ENCODE measurements around the gene PPM1H. TPM values are rescaled to one million over a fixed set of nuclear protein-coding genes. Genes with fewer than 3 reads are reported as not detected.

PPM1H gene
- total and polyA plus RNA-seq, 12 donors = 0.81 to 5.5 (median 2.6) TPM

GRCh38 chr12:62618319-62618718 lies 316.6 kb downstream of the PPM1H start:
- Histone ChIP-seq H3K27me3 (no peaks in the 10 kb centered on the region), H3K9me3 (replicated peaks in 1 of 3) (no peaks in the 10 kb centered on the region), H3K27ac (no peak overlapping the region), H3K4me1 (replicated peaks in 1 of 2) (no peaks in the 10 kb centered on the region), H3K4me3 (no peak overlapping the region), H3K36me3 (replicated peaks in 1 of 2) (no peaks in the 10 kb centered on the region)
- intact Hi-C loops (cut with DNase I) = no loop called here
- TF ChIP-seq CTCF (IDR thresholded peaks at IDR 0.05) (no peak), POLR2A (IDR thresholded peaks at IDR 0.05) (no peak)
- DNase-seq = no peak

- no peaks in the 10 kb centered on the region for H3K27me3 ChIP-seq
- H3K36me3 ChIP-seq (replicated peaks in 1 of 2) = no peaks in the 10 kb centered on the region
- no peak overlapping the region for H3K27ac ChIP-seq
- 80 to 93% (median 88%) methylated on average over 1 of the region's 1 CpG for WGBS, 4 donors
- no peak for TF ChIP-seq POLR2A (IDR thresholded peaks at IDR 0.05)
- TF ChIP-seq CTCF (IDR thresholded peaks at IDR 0.05) = no peak
- H3K9me3 ChIP-seq (replicated peaks in 1 of 3) = peaks cover 0 to 7% (median 0%) of the 10 kb centered on the region in 3 donors
- DNase-seq = no peak
- intact Hi-C loops (cut with DNase I) = no loop called here
- H3K4me1 ChIP-seq (replicated peaks in 1 of 2) = no peaks in the 10 kb centered on the region
- no peak overlapping the region for H3K4me3 ChIP-seq
Measured at GRCh38 chr12:62613081-62613480, 321.9 kb downstream of the PPM1H start.

GRCh38 chr12:62606654-62607053 lies 328.3 kb downstream of the PPM1H start:
- no peak for TF ChIP-seq POLR2A (IDR thresholded peaks at IDR 0.05)
- no peak for TF ChIP-seq CTCF (IDR thresholded peaks at IDR 0.05)
- H3K4me3 ChIP-seq = no peak overlapping the region
- no peak for DNase-seq
- intact Hi-C loops (cut with DNase I) = no loop called here
- peaks cover 0 to 7% (median 0%) of the 10 kb centered on the region in 3 donors for H3K9me3 ChIP-seq (replicated peaks in 1 of 3)
- H3K36me3 ChIP-seq (replicated peaks in 1 of 2) = no peaks in the 10 kb centered on the region
- no peaks in the 10 kb centered on the region for H3K27me3 ChIP-seq
- H3K27ac ChIP-seq = no peak overlapping the region
- H3K4me1 ChIP-seq (replicated peaks in 1 of 2) = peaks cover 4 to 21% of the 10 kb centered on the region in 2 donors
- WGBS, 4 donors = 92 to 97% (median 95%) methylated on average over 1 of the region's 1 CpG

GRCh38 chr12:62605981-62606380 lies 329.0 kb downstream of the PPM1H start:
- H3K27me3 ChIP-seq = no peaks in the 10 kb centered on the region
- no peak overlapping the region for H3K27ac ChIP-seq
- WGBS, 4 donors = 96 to 100% (median 99%) methylated on average over 2 of the region's 2 CpGs
- no peak for DNase-seq
- peaks cover 6 to 26% of the 10 kb centered on the region in 2 donors for H3K4me1 ChIP-seq (replicated peaks in 1 of 2)
- H3K4me3 ChIP-seq = no peak overlapping the region
- H3K9me3 ChIP-seq (replicated peaks in 1 of 3) = peaks cover 0 to 7% (median 0%) of the 10 kb centered on the region in 3 donors
- TF ChIP-seq CTCF (IDR thresholded peaks at IDR 0.05) = no peak
- no peak for TF ChIP-seq POLR2A (IDR thresholded peaks at IDR 0.05)
- intact Hi-C loops (cut with DNase I) = no loop called here
- H3K36me3 ChIP-seq (replicated peaks in 1 of 2) = no peaks in the 10 kb centered on the region

All from adrenal gland (tissue), 12 donors.